Psoas muscle (tissue), 8 donors: ENCODE results near the gene SLC7A6OS. TPM values are rescaled to one million over a fixed set of nuclear protein-coding genes. Genes with fewer than 3 reads are reported as not detected.

Experiments
- ATAC-seq, 4 donors: fragments of 200-7000 bp; cut with Tn5 transposase; one replicate each; pipeline ENCODE4 v1.9.1; 2020; ENCODE audit warnings: moderate library complexity in 3 of 4, mild to moderate bottlenecking in 2 of 4
- DNase-seq, 2 donors: peaks; one replicate each; pipeline ENCODE4 v3.0.0-alpha.2; 2020
- H3K27ac ChIP-seq: fragments of 200-600 bp; one replicate; pipeline ENCODE4 v1.8.0; 2022
- H3K27me3 ChIP-seq, 3 donors: fragments of 200-600 bp in 1 of 3; one replicate each; pipeline versions ENCODE4 v1.6.1 to v1.8.0; 2013 to 2022; ENCODE audit warnings: low read length in 2 of 3, mild to moderate bottlenecking in 2 of 3, moderate library complexity in 1 of 3; ENCODE audit not compliant: insufficient read depth in 3 of 3
- H3K36me3 ChIP-seq, 2 donors: fragments of 200-600 bp in 1 of 2; one replicate each; pipeline versions ENCODE4 v1.6.1 to v1.8.0; 2013 to 2022; ENCODE audit warnings: low read depth in 1 of 2, mild to moderate bottlenecking in 1 of 2, moderate library complexity in 1 of 2; ENCODE audit not compliant: insufficient read depth in 1 of 2
- H3K4me1 ChIP-seq: fragments of 200-600 bp; one replicate; pipeline ENCODE4 v1.8.0; 2022
- H3K4me3 ChIP-seq: fragments of 200-600 bp; one replicate; pipeline ENCODE4 v1.8.0; 2022; ENCODE audit warnings: mild to moderate bottlenecking
- H3K9me3 ChIP-seq: fragments of 200-600 bp; one replicate; pipeline ENCODE4 v1.8.0; 2022
- CTCF ChIP-seq: fragments of 200-600 bp; IDR thresholded peaks from one replicate; pipeline ENCODE4 v1.8.0; 2022; ENCODE audit warnings: antibody characterized with exemption
- WGBS, 3 donors: extraction: QIAGEN DNeasy Blood & Tissue Kit; methylation state at CpG; one replicate each; pipeline versions ENCODE4 v1.1.6 to v1.1.7; 2013; 5-methylcytosine and 5-hydroxymethylcytosine counted together
- intact Hi-C, 2 donors: fragments of 100-400 bp; cut with DNase I; formaldehyde crosslinking; loops; one replicate each; pipeline versions ENCODE4 v1.11.0 to v1.14.2; 2022
- polyA plus RNA-seq, 3 donors: library from polyadenylated mRNA; stranded (reverse); fragments of 200-250 nt; gene quantifications; one replicate each; pipeline ENCODE4 v1.2.3, GENCODE V29; 2013
- total RNA-seq, 4 donors: library from RNA; stranded (reverse); fragmentation: NEBNext Ultra II Directional in 2 of 4; extraction: Animal tissue kit (Norgen Biotek cat#: 25700) in 2 of 4; gene quantifications; one replicate each; pipeline versions ENCODE4 v1.2.1 to v1.2.4, GENCODE V29; 2021 to 2023
- donor health status: healthy with polysubstance abuse.
- donor health status: DM: no; HTN: no; CAD: no; lungs with moderate emphysema.
- donor health status: Bipolar disorder and iron deficiency.
- donor health status: healthy.
- donor health status: DM: yes; HTN: yes; CAD: no.
- donor health status: DM: no; HTN: no; CAD: no.
- donor health status: DM: no; HTN: no; CAD: no.
- donor health status: DM: yes; HTN: yes; CAD: no.

SLC7A6OS gene
- total and polyA plus RNA-seq, 7 donors, result 5.8 to 16.3 (median 9.5) TPM

DNA sequence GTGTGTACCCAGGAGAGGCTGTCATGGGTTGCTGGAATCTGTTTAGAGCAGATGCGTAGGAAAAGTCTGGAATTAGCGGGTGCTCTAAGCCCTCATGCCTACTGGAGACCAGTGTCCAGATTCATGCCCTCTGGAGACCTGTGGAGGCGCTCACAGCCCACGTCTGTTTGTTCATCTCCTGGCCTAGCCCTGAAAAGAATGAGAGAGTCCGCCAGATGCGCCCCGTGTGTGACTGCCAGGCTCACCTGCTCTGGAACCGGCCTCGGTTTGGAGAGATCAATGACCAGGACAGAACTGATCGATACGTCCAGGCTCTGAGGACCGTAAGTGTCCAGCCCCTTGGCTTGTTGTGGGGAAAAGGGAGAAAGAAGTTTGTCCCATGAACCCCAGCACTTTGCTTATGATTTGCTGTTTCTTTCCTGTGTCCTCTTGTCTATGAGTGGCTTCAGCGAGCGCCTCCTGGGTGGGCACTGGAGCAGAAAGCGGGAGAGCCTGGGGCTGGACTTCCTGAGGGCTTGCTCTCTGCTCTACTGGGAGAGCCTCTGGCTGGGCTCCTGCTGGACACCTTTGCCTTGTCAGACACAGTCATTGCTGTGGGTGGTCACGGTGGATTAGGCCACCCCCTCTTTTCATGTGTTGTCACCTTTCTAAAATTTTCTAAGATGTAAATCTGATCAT is 35.4 kb upstream of the SLC7A6OS start:
- no peaks in the 10 kb centered on the region for H3K9me3 ChIP-seq
- H3K4me1 ChIP-seq, result peaks cover 61% of the 10 kb centered on the region
- ATAC-seq, result peak; percentile 50 to 67 (median 62)
- peak; percentile 20 for TF ChIP-seq CTCF
- H3K27me3 ChIP-seq, result no peaks in the 10 kb centered on the region
- no peak for DNase-seq
- intact Hi-C loops, result no loop called here
- peaks cover 0 to 72% of the 10 kb centered on the region in 2 donors for H3K36me3 ChIP-seq
- no peak overlapping the region for H3K4me3 ChIP-seq
- H3K27ac ChIP-seq, result peak overlapping the region; percentile 78
- 60 to 83% (median 67%) methylated on average over 16 of the region's 16 CpGs for WGBS, 3 donors

GRCh38 chr16:68345351-68345810 is 34.6 kb upstream of the SLC7A6OS start:
- intact Hi-C loops, result no loop called here
- peak; percentile 46 to 80 for DNase-seq
- peak; percentile 83 to 88 (median 84) for ATAC-seq
- WGBS, 3 donors, result 35 to 54% (median 41%) methylated on average over 11 of the region's 11 CpGs
- TF ChIP-seq CTCF, result no peak
- Histone ChIP-seq H3K27me3 (no peaks in the 10 kb centered on the region), H3K36me3 (peaks cover 0 to 72% of the 10 kb centered on the region in 2 donors), H3K9me3 (no peaks in the 10 kb centered on the region), H3K4me1 (peaks cover 61% of the 10 kb centered on the region), H3K27ac (peak overlapping the region; percentile 78), H3K4me3 (peak overlapping the region; percentile 26)

DNA sequence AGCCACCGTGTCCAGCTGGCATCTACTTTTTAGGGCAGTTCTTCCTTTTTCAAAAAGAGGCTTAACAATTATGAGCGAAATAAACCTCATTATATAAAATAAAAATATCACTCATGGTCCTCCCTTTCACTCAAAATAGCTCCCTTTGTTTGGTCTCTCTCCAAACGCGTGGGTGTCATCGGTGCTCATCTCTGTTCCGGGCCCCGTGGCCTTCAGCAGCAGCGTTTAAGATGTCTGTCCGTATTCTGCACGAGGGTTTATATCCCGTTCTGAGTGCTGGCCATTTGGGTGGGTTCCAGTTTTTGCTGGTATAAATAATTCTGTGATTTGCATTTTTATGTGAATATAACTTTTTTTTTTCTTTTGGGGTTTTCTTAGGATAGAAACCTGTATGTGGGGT is 33.5 kb upstream of the SLC7A6OS start:
- intact Hi-C loops, result no loop called here
- peaks cover 8 to 73% of the 10 kb centered on the region in 2 donors for H3K36me3 ChIP-seq

GRCh38 chr16:68343137-68343536 is 32.4 kb upstream of the SLC7A6OS start:
- intact Hi-C loops, result no loop called here
- no peaks in the 10 kb centered on the region for H3K9me3 ChIP-seq
- DNase-seq (no peak), ATAC-seq (no peak)
- peak overlapping the region; percentile 78 for H3K27ac ChIP-seq
- H3K36me3 ChIP-seq, result peaks cover 8 to 74% of the 10 kb centered on the region in 2 donors
- H3K4me3 ChIP-seq, result no peak overlapping the region
- no peaks in the 10 kb centered on the region for H3K27me3 ChIP-seq
- no peak for TF ChIP-seq CTCF
- peaks cover 52% of the 10 kb centered on the region for H3K4me1 ChIP-seq
- 88 to 94% (median 92%) methylated on average over 7 of the region's 7 CpGs for WGBS, 3 donors

More for the DNA sequence above, 33.5 kb upstream of the SLC7A6OS start:
- Histone ChIP-seq H3K27me3 (no peaks in the 10 kb centered on the region), H3K4me1 (peaks cover 58% of the 10 kb centered on the region), H3K9me3 (no peaks in the 10 kb centered on the region), H3K4me3 (no peak overlapping the region), H3K27ac (peak overlapping the region; percentile 78)
- DNase-seq (no peak), ATAC-seq (peak in 1 of 4 donors; percentile 38)
- TF ChIP-seq CTCF, result no peak
- 22 to 46% (median 32%) methylated on average over 11 of the region's 11 CpGs for WGBS, 3 donors
